SK-N-MC (cell line): Measurements from ENCODE around the gene STX11.

Experiments used
- EZH2 ChIP-seq: fragments of 200-600 bp; sonication (generic); IDR thresholded peaks from one replicate; pipeline ENCODE4 v1.6.1; 2017; ENCODE audit warnings: antibody characterized with exemption
- FOXP2 ChIP-seq: optimal IDR thresholded peaks from 2 replicates; pipeline ENCODE3; 2011; ENCODE audit warnings: mild to moderate bottlenecking, moderate library complexity; ENCODE audit not compliant: insufficient read depth; ENCODE audit errors: extremely low read length, control extremely low read depth
- POLR2AphosphoS5 ChIP-seq: IDR thresholded peaks from 2 replicates; pipeline ENCODE4 v1.6.1; 2012; ENCODE audit warnings: mild to moderate bottlenecking, low read depth, low read length, borderline replicate concordance

GRCh38 chr6:144143106-144143505 lies 7.2 kb upstream of the STX11 start:
- TF ChIP-seq EZH2 (no peak), POLR2AphosphoS5 (no peak), FOXP2 (no peak)
